Measurements from ENCODE around the gene C1QTNF5.

C1QTNF5 gene

DNA sequence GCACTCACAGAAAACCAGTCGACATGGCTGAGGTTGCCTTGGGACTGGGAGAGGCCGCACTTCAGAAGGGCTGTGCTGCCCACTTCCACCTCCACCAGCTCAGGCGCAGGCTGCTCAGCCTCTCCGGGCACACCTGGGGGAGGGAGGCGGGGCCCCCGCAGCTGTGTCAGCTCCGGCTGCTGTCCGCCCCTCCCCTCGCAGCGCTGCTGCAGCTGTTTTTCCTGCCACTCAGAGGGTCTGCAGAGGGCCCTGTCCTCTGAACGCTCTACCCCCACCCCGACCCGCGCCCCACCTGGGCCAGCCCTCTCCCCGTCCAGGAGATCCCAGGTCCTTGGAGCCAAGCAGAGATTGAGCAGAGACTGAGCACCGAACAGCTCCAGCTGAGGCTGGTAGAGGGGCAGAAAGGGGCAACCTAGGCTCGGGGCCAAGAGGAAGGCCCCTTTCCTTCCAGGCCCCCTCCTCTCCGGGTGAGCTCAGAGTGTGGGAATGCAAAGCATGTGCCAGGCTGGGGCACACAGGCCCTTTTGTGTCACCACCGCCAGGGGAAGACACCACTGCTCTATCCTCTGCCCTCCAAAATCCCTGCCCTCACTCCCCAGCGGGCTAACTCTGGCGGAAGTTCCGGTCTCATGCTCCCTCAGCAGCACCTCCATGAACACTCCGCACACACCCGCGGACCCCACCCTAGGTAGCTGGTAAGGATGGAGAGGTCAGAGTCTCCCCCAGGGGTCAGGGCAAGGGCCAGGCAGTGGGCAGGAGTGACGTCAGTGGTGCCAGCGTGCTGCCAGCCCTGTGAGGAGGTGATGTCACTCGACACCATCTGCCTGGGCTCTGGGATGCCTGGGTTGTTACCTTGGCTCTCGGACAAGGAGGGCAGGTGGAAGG is 25.3 kb downstream of the C1QTNF5 start:
- Histone ChIP-seq H3K36me3 (ENCODE audit: insufficient read depth, low read length) (peaks cover 19% of the 10 kb centered on the region), H3K4me1 (ENCODE audit: insufficient read depth, low read length) (peaks cover 20% of the 10 kb centered on the region), H3K9ac (ENCODE audit: low read depth, low read length) (peak overlapping the region; percentile 77), H3K9me3 (ENCODE audit: control insufficient read depth, insufficient read depth, low read length) (no peaks in the 10 kb centered on the region)

DNA sequence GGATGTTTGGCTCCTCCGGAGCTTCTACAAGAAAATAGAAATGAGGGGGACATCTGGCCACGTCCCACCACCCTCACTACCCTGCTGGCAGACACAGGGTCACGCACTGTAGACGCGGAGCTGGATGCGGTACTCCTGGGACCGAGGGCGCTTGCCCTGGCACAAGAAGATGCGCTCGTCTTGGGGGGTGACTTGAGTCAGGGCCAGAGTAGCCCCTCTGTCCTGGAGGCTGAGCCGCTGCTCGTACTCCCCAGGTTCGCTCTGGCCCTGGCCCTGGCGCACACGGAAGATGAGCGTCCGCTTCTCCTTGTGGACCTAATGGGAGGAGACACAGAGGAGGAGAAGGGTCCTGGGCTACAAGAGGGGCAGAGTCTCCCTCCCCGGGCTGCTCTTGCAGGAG is 26.0 kb downstream of the C1QTNF5 start:
- Histone ChIP-seq H3K36me3 (ENCODE audit: insufficient read depth, low read length) (peaks cover 21% of the 10 kb centered on the region), H3K4me1 (ENCODE audit: insufficient read depth, low read length) (peaks cover 20% of the 10 kb centered on the region), H3K9ac (ENCODE audit: low read depth, low read length) (0 out of 2 replicates have a peak overlapping the region, but pooled peaks have one; percentile 77), H3K9me3 (ENCODE audit: control insufficient read depth, insufficient read depth, low read length) (no peaks in the 10 kb centered on the region)

DNA sequence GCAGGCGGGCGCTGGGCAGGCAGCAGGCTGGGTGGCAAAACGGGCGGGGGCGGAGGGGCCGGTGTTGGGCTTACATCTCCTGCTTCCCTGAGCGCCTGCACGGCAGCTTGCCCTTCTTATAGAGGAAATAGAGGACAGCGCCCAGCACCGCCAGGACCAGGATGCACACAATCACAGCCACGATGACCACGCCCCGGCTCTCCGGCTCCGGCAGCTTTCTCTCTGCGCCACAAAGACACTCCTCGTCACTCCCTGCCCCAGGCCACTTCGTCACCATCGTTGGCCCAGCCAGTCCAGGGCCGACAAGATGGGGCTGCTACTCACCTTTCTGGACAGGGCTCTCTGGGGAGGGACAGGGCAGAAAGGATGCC is 30.0 kb downstream of the C1QTNF5 start:
- no peak overlapping the region for H3K9ac ChIP-seq (ENCODE audit: low read depth, low read length)
- H3K36me3 ChIP-seq (ENCODE audit: insufficient read depth, low read length), result peaks cover 23% of the 10 kb centered on the region
- no peaks in the 10 kb centered on the region for H3K9me3 ChIP-seq (ENCODE audit: control insufficient read depth, insufficient read depth, low read length)
- H3K4me1 ChIP-seq (ENCODE audit: insufficient read depth, low read length), result peaks cover 12% of the 10 kb centered on the region

DNA sequence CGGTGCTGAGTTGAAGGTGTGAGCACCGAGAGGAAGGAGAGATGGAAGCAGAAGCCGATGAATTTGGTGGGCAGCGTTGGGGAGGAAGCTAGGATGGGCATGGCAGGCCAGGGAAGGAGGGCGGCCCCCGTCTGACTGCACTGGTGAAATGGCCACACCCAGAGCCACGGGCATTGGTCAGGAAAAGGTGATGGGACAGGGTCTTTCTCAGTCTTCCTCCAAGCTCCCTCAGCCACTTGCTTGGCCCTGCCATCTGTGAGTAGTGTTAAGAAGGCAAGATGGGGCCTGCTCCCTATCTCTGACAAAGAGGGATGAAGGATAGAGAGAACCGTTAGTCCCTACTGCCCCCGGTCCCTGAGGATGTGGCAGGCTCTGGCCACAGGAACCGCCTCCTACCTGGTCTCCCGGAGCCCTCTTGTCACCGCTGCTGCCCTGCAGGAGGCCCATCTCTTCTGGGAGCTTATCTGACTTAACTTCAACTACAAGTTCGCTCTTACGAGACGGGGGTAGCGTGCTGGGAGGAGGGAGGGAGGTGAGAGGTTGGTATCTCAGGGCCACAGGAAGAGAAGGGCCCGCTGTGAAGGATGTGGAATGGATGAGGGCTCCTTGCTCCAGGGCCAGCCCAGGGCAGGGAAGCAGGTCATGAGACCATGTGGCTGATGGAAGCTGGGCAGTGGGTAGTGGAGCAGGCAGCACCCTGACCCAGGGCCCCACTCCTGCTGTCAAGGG is 30.6 kb downstream of the C1QTNF5 start:
- no peaks in the 10 kb centered on the region for H3K9me3 ChIP-seq (ENCODE audit: control insufficient read depth, insufficient read depth, low read length)
- H3K36me3 ChIP-seq (ENCODE audit: insufficient read depth, low read length), result peaks cover 23% of the 10 kb centered on the region
- no peak overlapping the region for H3K9ac ChIP-seq (ENCODE audit: low read depth, low read length)
- peaks cover 12% of the 10 kb centered on the region for H3K4me1 ChIP-seq (ENCODE audit: insufficient read depth, low read length)

DNA sequence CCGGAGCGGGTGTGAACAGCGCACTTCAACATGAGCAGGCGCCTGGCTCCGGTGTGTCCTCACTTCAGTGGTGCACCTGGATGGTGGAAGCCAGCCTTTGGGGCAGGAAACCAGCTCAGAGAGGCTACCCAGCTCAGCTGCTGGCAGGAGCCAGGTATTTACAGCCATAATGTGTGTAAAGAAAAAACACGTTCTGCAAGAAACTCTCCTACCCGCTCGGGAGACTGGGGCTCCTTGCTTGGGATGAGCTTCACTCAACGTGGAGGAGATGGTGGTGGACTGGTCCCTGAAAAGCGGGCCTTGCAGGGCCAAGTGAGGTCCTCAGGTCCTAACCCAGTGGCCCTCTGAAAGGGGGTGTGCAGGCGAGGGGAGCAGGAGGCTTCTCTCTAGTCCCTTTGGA is 31.3 kb downstream of the C1QTNF5 start:
- no peak overlapping the region for H3K9ac ChIP-seq (ENCODE audit: low read depth, low read length)
- peaks cover 7% of the 10 kb centered on the region for H3K4me1 ChIP-seq (ENCODE audit: insufficient read depth, low read length)
- H3K36me3 ChIP-seq (ENCODE audit: insufficient read depth, low read length), result peaks cover 23% of the 10 kb centered on the region
- H3K9me3 ChIP-seq (ENCODE audit: control insufficient read depth, insufficient read depth, low read length), result no peaks in the 10 kb centered on the region

DNA sequence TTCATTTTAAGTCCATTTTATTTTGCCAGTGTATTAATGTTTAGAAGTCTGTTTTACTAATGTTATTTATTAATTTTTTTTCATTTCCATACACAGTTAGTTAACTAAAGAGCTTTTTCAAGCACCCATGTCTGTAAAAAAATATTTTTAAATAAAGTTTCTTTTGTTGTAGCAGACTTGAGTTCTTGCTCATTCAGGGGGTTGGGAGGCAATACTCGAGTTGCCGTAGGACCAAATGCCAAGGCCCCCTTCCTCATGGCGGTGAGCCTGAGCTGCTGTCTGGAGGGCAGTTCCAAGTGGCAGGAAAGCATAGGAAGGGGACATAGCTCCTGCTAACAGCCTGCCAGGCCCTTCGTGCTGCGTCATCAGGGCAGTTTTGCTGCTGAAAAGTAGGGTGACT is 32.7 kb downstream of the C1QTNF5 start:
- Histone ChIP-seq H3K36me3 (ENCODE audit: insufficient read depth, low read length) (peaks cover 24% of the 10 kb centered on the region), H3K9me3 (ENCODE audit: control insufficient read depth, insufficient read depth, low read length) (no peaks in the 10 kb centered on the region), H3K9ac (ENCODE audit: low read depth, low read length) (no peak overlapping the region), H3K4me1 (ENCODE audit: insufficient read depth, low read length) (peaks cover 7% of the 10 kb centered on the region)

DNA sequence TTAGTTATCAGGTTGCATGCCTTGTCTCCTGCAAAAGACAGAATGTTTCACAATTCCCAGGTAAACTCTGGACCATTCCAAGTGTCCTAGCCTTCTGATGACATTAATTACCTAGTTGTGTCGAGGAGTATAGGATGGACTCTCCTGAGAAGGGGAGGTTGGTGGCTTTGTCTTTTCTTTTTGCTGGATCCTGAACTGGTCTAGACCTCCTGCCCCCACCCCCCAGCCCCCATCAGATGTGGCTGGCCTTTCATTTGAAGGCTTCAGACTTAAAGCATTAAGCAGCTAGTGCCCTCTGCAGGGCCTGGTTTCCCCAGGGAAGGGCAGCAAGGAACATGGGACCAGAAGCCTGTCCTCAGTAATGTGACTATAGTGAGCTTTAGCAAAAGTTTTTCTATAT is 33.5 kb downstream of the C1QTNF5 start:
- peaks cover 21% of the 10 kb centered on the region for H3K36me3 ChIP-seq (ENCODE audit: insufficient read depth, low read length)
- H3K4me1 ChIP-seq (ENCODE audit: insufficient read depth, low read length), result peaks cover 7% of the 10 kb centered on the region
- no peaks in the 10 kb centered on the region for H3K9me3 ChIP-seq (ENCODE audit: control insufficient read depth, insufficient read depth, low read length)
- no peak overlapping the region for H3K9ac ChIP-seq (ENCODE audit: low read depth, low read length)

DNA sequence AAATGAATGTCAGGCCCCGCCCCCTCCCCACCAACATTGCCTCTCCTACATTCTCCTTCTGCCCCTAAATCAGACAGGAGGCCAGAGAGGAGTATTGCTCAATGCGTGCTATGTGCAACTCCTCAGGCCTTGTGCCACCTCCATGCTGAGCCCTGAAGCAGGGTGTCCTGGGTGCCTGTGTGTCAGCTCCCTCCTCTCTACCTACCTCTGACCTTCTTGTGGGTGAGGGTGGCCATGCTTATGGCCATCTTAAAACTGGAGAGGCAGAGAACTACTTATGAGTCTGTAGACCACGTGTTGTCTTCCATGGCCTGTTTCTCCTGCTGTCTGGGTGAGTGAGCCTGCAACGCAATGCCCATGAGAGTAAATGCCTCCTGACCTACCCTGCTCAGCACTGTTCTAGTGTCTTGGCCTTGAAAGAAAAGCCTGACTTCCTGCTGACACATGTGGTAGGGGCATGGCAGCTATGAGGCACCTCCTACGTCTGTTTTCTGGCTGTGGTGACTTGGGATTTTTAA is 34.3 kb downstream of the C1QTNF5 start:
- Histone ChIP-seq H3K4me1 (ENCODE audit: insufficient read depth, low read length) (peaks cover 7% of the 10 kb centered on the region), H3K9ac (ENCODE audit: low read depth, low read length) (no peak overlapping the region), H3K36me3 (ENCODE audit: insufficient read depth, low read length) (peaks cover 20% of the 10 kb centered on the region), H3K9me3 (ENCODE audit: control insufficient read depth, insufficient read depth, low read length) (no peaks in the 10 kb centered on the region)

DNA sequence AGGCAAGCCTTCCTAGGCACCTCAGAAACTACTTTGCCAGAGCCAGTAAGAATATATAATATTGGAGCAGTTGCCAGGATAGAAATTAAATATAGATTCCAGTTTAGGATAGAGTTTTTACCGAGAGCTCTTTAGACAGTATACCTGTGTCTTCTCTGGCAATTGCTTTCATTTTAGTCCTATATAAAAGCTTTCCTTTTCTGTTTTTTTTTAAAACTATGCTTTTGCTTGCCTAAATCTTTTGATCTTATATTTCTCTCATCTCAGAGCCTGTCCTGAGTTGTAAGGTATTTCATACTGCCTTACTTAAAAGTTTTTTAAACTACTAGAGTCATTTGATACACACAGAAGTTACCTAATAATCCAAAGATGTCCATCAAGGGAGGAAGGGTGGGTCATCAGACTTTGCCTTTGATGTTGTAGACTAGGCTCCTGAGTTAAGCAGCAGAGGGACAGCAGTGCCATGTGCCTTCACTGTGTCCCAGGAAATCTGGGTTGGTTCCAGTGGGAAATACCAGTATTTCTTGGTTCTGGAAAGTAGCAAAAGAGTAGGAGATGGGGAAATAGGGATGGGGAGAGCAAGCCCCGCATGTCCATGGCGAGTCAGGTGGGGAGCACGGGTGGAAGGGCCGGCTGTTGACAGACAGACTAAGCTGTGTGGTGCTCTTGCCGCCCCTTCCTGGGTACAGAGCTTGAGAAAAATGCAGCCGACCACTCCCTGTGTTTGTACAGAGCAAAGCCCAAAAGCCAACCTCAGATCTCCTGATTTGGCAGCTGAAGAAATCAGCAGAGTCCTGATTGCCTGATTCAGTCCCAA is 34.9 kb downstream of the C1QTNF5 start:
- peaks cover 27% of the 10 kb centered on the region for H3K36me3 ChIP-seq (ENCODE audit: insufficient read depth, low read length)
- H3K4me1 ChIP-seq (ENCODE audit: insufficient read depth, low read length), result peaks cover 7% of the 10 kb centered on the region
- no peaks in the 10 kb centered on the region for H3K9me3 ChIP-seq (ENCODE audit: control insufficient read depth, insufficient read depth, low read length)
- no peak overlapping the region for H3K9ac ChIP-seq (ENCODE audit: low read depth, low read length)

DNA sequence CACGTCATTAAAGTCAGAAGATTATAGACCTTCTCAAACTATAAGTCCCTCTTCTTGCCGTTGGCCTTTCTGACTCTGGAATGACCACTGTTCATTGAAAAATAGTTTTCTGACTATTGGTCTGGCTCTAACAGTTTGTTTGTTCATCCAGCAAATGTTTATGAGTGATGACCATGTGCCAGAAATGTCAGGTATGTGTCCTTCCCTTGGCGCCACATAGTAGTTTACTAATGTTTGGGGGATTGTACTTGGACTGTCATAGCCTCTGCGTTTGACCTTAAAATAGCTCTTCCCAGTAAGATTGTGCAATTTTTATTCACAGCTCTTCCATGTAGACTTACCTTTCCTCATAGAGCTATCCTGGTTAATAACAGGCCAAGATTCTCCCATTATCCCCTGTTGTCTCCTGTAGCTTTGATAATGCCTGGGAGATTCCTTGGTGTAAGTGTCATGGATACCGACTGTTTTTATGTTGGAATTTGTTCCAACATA is 37.4 kb downstream of the C1QTNF5 start:
- Histone ChIP-seq H3K9me3 (ENCODE audit: control insufficient read depth, insufficient read depth, low read length) (no peaks in the 10 kb centered on the region), H3K9ac (ENCODE audit: low read depth, low read length) (no peak overlapping the region), H3K4me1 (ENCODE audit: insufficient read depth, low read length) (peaks cover 7% of the 10 kb centered on the region), H3K36me3 (ENCODE audit: insufficient read depth, low read length) (peaks cover 34% of the 10 kb centered on the region)

DNA sequence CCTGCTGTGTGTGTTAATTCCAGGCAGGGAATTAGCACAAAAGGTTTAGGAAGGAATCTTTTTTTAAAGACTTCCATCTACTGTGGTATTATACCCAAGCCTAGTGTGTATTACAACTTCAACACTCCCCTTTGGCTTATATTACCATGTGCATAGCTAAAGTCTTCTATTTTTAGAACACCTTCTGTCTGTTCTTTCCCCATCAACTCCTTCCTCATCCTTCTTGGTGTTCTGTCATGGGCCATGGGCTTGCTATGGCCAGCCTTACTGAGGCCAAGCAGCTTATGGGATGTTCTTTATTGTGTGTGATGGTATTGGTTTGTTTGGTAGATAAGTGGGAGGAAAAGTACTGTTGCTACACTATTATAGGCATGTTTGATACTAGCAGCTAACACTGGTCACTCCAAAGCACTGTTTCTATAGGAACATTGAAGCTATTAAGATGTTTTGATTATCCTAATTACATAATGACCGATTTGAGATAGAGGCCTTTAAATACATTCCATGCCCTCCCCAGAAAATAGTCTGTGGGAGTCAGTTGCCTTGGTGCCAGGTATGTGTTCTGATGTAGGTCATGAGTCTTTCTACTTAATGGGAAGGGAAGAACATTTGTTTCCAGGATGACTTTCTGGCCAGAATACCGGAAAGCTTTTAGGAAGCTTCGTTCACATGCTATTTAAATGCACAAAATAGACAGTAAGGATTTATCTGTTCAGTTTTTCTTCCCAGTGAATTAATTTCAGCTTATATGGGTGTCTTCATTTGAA is 40.3 kb downstream of the C1QTNF5 start:
- no peak overlapping the region for H3K9ac ChIP-seq (ENCODE audit: low read depth, low read length)
- H3K4me1 ChIP-seq (ENCODE audit: insufficient read depth, low read length), result no peaks in the 10 kb centered on the region
- no peaks in the 10 kb centered on the region for H3K9me3 ChIP-seq (ENCODE audit: control insufficient read depth, insufficient read depth, low read length)
- H3K36me3 ChIP-seq (ENCODE audit: insufficient read depth, low read length), result peaks cover 44% of the 10 kb centered on the region

DNA sequence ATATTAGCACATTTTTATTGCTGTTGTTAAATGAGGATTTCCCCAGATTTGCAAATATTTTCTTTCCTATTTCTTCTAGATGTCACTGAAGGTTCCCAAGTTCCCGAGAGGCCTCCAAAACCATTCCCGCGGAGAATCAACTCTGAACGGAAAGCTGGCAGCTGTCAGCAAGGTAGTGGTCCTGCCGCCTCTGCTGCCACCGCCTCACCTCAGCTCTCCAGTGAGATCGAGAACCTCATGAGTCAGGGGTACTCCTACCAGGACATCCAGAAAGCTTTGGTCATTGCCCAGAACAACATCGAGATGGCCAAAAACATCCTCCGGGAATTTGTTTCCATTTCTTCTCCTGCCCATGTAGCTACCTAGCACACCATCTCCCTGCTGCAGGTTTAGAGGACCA is 41.3 kb downstream of the C1QTNF5 start:
- Histone ChIP-seq H3K9ac (ENCODE audit: low read depth, low read length) (no peak overlapping the region), H3K36me3 (ENCODE audit: insufficient read depth, low read length) (peaks cover 44% of the 10 kb centered on the region), H3K4me1 (ENCODE audit: insufficient read depth, low read length) (no peaks in the 10 kb centered on the region), H3K9me3 (ENCODE audit: control insufficient read depth, insufficient read depth, low read length) (no peaks in the 10 kb centered on the region)

DNA sequence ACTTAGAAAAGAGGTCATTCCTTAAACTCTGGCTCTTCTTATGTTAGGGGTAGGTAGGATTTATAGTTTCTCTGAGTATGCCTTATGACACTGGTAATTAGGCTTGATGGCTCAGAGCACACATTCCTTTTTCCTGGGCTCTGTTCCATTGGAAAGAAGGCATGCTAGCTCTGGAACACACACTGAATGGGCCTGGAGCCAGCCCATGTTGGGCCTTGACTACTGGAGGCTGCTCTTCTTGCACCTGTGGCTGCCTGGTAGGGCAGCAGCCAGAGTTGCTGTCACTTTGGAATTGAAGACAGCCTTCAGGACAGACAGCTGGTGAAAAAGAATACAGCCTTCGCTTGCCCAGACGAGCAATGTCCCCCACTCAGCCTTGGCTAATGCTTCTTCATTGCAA is 42.0 kb downstream of the C1QTNF5 start:
- Histone ChIP-seq H3K9me3 (ENCODE audit: control insufficient read depth, insufficient read depth, low read length) (no peaks in the 10 kb centered on the region), H3K36me3 (ENCODE audit: insufficient read depth, low read length) (peaks cover 39% of the 10 kb centered on the region), H3K9ac (ENCODE audit: low read depth, low read length) (no peak overlapping the region), H3K4me1 (ENCODE audit: insufficient read depth, low read length) (no peaks in the 10 kb centered on the region)

All from ES-I3 (cell line).